ENCODE measurements around the gene RAB11A.

The RAB11A gene

GRCh38 chr15:65835447-65835846, 33.8 kb upstream of the RAB11A start:
- DNase-seq (ENCODE audit: low read depth), result no peak
- no peak for TF ChIP-seq CTCF (IDR thresholded peaks at IDR 0.05; ENCODE audit: low read depth, low read length, missing control alignments)
- no peak overlapping the region for H3K4me3 ChIP-seq (ENCODE audit: low read depth, low read length)
- in situ Hi-C loops (cut with HindIII; ENCODE audit: low sequenced_read_pairs), result loop anchor here (5.0 kb wide), 1 partner anchor 37 kb away; no protein-coding TSS in a partner anchor

- in situ Hi-C loops (cut with HindIII; ENCODE audit: low sequenced_read_pairs), result loop anchor here (5.0 kb wide), 1 partner anchor 36 kb away; no protein-coding TSS in a partner anchor
- H3K4me3 ChIP-seq (ENCODE audit: low read depth, low read length), result no peak overlapping the region
- DNase-seq (ENCODE audit: low read depth), result no peak
- TF ChIP-seq CTCF (IDR thresholded peaks at IDR 0.05; ENCODE audit: low read depth, low read length, missing control alignments), result no peak
Observed at GRCh38 chr15:65836665-65837064, 32.6 kb upstream of the RAB11A start.

GRCh38 chr15:65837301-65838294, 31.7 kb upstream of the RAB11A start:
- no peak overlapping the region for H3K4me3 ChIP-seq (ENCODE audit: low read depth, low read length)
- DNase-seq (ENCODE audit: low read depth), result no peak
- in situ Hi-C loops (cut with HindIII; ENCODE audit: low sequenced_read_pairs), result loop anchor here (5.0 kb wide), 1 partner anchor 35 kb away; no protein-coding TSS in a partner anchor
- TF ChIP-seq CTCF (IDR thresholded peaks at IDR 0.05; ENCODE audit: low read depth, low read length, missing control alignments), result no peak

- no peak for TF ChIP-seq CTCF (IDR thresholded peaks at IDR 0.05; ENCODE audit: low read depth, low read length, missing control alignments)
- no peak overlapping the region for H3K4me3 ChIP-seq (ENCODE audit: low read depth, low read length)
- in situ Hi-C loops (cut with HindIII; ENCODE audit: low sequenced_read_pairs), result loop anchor here (5.0 kb wide), 1 partner anchor 33 kb away; no protein-coding TSS in a partner anchor
- no peak for DNase-seq (ENCODE audit: low read depth)
Observed at GRCh38 chr15:65839354-65839901, 29.9 kb upstream of the RAB11A start.

GRCh38 chr15:65839985-65840384, 29.3 kb upstream of the RAB11A start:
- H3K4me3 ChIP-seq (ENCODE audit: low read depth, low read length), result no peak overlapping the region
- in situ Hi-C loops (cut with HindIII; ENCODE audit: low sequenced_read_pairs), result loop anchor here (5.0 kb wide), 1 partner anchor 32 kb away; no protein-coding TSS in a partner anchor
- no peak for DNase-seq (ENCODE audit: low read depth)
- TF ChIP-seq CTCF (IDR thresholded peaks at IDR 0.05; ENCODE audit: low read depth, low read length, missing control alignments), result no peak

- TF ChIP-seq CTCF (IDR thresholded peaks at IDR 0.05; ENCODE audit: low read depth, low read length, missing control alignments), result no peak
- H3K4me3 ChIP-seq (ENCODE audit: low read depth, low read length), result no peak overlapping the region
- in situ Hi-C loops (cut with HindIII; ENCODE audit: low sequenced_read_pairs), result no loop called here
- DNase-seq (ENCODE audit: low read depth), result no peak
Observed at GRCh38 chr15:65841121-65841930, 28.0 kb upstream of the RAB11A start.
